ENCODE results near the gene LHX2.

LHX2 gene

DNA sequence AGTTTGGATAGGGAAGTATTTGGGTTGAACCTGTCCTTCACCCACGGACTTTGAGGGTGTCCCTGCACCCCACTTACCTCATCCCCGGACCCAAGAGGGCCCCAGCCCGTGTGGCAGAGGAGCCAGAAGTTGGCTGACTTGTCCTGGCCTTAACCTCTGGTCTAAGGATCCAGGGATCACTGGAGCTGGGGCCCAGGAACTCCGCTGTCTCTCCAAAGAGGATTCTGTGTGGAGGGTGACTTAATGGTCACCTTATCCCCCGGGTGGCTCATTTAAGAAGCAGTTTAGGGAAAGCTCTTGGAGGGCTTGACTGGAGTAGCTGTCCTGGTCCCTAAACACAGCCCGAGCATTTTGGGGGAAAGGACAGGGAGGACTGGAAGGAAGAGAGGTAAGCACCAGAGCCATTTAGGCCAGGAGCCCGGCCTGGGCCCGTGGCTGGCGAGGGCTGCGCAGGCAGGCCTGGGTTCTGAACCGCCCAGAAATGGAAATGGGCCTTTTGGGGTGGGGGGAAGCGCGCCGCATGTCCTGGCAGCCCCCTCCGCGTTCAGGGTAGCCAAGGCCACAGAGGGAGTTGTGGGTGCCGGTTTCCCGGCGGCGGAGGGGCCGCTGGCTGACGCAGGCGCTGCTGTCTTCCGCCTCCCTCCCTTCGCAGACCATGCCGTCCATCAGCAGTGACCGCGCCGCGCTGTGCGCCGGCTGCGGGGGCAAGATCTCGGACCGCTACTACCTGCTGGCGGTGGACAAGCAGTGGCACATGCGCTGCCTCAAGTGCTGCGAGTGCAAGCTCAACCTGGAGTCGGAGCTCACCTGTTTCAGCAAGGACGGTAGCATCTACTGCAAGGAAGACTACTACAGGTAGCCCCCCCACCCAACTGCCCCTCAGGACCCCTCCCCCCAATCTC lies 2.0 kb downstream of the LHX2 start:
- DNase-seq (ENCODE audit: low read depth) = no peak

DNA sequence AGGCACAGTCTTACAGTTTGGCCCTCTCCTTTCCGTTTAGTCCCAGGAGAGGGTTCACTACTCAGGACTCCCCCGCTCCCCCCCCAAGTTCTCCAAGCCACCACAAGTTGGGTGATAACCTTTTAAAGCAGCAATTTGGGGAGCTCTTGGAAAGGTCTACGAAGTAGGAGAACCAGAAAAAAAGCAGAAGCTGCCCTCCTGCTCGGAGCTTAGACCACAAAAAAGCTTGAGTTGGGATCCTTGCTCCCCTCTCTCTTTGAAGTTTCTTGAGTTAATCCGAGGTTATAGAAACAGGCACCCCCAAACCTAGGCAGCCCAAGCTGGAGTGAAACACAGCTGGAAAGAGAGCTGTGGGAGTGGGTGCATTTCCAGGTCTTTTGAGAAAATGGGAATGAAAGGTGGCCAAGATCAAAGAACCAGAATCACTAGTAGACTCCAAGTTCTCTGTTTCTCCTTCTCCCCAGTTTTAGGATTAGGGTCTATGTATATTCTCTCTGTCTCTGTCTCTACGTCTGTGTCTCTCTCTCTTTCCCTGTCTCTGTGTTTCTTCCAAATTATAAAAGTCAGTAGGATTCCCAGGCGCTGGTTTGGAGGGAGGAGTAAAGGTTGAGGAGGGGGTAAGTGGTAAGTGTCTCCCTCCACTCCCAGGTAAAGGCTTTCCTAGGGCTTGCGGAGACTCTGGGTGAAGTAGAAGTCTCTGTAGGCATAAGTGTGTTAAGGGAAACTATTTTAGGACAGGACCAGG lies 2.8 kb downstream of the LHX2 start:
- DNase-seq (ENCODE audit: low read depth) = no peak

DNA sequence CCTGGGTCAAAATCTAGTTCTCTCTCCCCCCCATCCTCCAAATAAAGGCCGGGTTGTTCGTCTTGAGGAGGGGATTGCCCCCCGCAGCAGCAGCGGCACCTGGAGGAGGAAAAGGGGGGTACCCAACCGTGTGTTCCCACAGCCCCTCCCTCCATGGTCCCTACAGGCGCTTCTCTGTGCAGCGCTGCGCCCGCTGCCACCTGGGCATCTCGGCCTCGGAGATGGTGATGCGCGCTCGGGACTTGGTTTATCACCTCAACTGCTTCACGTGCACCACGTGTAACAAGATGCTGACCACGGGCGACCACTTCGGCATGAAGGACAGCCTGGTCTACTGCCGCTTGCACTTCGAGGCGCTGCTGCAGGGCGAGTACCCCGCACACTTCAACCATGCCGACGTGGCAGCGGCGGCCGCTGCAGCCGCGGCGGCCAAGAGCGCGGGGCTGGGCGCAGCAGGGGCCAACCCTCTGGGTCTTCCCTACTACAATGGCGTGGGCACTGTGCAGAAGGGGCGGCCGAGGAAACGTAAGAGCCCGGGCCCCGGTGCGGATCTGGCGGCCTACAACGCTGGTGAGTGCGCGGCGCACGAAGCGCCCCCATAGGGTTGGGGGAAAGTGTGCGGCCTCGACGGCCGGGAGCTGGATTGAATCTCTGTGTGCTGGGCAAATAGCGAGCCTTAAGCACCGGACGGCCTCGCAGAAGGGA lies 3.5 kb downstream of the LHX2 start:
- DNase-seq (ENCODE audit: low read depth) = no peak

DNA sequence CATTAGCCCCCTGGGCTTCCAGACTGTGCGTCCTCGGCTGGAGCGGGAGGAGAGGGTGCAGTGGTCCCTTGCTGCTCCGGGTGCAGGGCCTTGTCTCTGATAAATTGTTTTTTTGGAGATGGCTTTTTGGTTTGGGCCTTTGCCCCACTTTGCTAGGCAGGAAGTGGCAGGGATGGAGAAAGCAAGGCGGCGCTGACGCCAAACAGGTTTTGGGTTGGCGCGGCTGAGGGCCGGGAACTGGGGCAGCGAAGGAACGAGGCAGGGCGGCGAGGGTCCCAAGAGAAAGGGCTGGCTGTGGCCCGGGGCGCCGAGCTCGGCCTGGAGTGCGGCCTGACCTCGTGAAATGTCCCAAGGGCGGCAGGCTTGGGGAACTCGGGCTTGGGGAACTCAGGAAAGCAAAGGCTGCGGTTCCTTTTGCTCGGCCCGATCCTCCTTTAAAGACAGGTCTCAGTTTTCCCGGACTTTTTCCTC lies 4.1 kb downstream of the LHX2 start:
- DNase-seq (ENCODE audit: low read depth) = no peak

DNA sequence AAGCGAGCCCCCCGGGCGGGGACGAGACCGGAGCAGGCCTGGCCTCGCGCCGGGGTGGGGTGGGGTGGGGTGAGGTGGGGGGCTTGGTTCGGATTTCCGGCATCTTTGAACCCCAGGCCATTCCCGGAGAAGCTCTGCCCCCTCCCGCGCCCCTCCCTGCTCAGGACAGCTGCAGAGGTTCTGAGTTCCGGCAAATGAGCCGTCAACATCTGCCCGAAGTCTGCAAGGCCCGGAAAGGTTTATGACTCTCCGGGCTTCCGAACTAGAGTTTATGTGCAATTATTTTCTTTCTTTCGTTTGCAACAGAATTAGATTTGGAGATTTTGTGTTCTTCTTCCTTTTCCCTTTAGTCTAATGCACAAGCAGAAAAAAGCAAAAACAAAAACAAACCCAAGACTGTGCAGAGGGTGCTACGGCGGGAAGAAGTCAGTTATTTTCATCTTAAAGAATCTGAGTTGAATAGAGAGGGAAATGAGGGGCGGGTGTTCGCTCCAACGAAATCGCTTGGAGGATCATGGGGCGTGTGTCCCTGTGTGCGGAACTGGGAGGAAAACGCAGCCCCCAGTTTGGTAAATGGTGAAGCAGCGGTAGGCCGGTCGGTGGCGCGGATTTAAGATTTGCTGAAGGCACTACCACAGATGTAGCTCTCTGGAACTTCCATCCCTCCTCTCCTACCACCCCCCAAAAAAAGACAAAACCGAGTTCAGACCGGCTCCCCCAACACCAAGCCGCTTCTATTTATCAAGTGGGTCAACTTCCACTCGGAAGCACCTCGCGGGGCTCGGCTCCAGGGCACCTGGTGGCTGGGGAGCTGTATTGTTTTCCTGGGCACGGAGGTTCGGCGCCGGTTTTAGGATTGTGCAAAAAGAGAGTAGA lies 4.8 kb downstream of the LHX2 start:
- no peak for DNase-seq (ENCODE audit: low read depth)

DNA sequence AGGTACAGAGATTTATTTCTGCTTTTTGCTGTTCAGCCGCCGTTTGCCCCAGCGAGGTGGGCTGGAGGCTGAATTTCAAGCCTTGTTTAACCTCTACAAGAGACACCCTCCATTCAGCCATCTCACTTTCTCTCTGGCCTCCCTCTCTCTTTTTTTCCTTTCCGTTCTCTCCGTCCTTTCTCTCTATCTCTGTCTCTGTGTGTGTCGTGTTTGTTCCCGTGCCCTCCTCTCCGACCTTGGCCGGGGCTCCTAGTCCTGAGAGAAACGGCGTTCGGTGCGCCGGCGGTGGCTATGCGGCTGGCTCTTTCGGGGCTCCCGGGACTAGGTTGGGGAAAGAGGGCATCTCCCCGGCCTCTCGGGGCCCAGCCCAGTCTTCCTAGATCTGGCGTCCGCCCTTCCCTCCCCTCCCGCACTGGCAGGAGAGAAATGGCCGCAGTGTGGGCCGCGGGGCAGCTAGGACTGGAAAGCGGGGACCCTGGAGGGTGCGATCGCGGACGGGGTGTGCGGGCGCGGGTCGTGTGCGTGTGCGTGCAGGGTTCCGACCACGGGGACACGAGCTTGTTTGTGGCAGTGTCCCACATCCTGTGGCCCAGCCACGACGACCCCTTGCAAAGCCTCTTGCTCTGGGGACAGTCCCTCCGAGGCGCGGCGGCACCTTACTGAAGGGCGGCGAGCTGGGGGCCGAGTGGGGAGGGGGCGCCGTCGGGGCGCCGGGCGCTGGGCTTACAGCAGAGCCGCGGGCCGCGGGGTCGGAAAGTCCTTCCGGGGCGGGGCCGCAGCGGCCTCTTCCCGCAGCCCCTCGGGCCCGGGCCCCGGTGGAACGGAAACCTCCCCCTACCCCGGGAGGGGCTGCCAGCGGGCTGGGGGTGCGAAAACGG lies 5.7 kb downstream of the LHX2 start:
- DNase-seq (ENCODE audit: low read depth) = no peak

DNA sequence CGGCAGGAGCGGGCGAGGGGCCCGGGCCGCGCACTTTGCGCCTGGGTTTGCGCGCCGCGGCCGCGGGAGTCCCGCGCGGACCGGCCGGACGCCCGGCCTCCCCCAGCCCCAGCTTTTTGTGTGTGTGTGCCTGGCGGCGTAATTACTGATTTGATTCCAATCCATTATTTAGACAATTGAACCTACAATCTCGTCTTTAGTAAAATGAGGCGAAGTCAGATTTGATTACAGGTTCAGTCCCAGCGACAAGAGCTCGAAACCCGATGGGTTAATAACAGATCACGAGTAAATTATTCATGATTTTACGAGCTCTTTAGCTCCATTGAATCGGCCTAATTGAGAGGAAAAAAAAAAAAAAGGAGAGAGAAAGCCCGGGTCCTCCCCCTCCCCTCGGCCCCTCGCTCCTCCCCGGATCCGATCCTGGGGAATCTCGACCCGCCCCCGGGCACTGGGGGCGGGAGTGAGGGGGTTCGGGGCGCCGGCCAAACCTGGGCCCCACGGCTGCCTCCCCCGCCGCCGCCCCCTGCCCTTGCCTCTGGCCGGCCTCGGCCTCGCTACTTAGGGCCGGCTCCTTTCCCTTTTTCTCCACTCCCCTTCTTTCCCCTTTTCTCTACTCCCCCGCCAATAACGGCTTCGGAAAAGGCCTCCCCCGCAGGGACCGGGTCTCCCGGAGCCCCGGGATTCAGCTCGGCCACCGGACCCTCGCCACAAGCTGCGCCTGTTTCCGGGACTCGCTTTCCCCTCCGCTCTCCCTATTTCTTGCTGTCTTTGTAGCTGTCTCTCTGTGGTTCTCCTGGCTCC lies 6.6 kb downstream of the LHX2 start:
- DNase-seq (ENCODE audit: low read depth) = no peak

DNA sequence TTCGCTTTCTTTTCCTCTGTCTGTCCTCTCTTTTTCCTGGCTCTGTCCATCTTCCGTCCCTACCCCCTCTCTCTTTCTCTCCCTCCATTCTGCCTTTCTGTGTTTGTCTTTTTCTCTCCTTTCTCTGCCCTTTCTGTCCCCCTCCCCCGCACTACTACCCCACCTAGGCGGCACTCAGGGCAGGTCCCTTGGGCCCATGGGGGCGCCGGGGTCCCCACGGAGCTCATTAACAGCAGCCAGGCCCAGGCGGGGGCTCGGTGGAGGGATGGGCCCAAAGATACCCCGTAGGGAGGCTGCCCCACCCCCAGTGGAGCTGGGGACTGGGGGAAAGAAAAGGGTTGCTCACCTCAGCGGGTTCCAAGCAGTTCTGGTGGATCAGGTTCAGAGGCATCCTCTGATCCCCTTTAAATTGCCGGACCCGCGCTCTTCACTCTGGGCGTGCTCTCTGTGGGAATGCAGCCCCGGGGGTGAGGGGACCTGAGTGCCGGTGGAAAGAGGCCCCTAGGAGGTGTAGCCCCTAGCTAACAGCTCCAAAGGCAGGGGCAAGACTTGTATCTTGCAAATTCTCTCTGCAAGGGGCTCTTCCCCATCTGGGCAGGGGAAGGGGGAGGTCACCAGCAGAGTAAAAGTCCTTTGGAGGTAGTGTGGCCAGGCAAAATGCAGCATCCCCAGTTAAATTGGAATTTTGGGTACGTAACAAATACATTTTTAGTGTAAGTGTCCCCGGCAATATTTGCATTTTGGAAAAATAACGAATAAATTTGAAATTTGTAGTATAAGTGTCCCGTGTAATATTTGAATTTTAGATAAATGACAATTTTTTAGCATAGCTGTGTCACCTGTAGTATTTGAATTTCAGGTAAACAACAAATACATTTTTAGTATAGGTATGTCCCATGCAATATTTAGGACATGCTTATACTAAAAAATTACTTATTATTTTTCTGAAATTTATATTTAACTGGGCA lies 7.4 kb downstream of the LHX2 start:
- DNase-seq (ENCODE audit: low read depth) = no peak

DNA sequence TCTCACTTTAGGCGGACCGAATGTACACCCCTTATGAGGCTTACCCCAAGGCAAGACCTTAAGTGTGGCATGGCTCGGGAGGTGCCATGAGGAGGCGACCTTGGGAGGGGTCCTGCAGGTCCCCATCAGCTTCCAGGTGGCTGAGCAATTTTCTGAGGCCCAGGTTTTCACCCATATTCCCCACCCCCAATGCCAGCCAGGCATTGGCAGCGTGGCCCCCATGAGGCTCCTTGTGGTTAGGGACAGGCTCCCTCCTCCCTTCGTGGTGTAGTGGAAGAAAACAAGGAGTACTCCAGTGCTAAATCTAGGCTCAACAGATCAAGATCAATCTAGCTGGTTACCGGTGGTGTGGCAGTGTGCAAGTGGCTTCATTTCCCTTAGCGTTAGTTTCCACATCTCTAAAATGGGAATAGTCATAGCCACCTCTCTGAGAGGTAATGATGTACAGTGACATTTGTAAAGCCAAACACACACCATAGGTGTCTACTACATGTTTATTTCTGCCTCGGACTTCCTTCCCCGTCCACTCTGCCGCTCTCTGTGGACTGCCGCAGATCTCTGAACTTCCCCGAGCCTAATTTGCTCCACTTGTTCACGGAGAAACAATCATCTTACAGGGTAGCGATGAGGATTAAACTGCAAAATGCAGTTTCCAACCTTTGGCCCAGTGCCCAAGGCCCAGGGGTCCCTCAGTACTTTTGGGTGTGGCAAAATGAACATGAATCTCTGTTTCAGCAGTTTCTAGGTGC lies 8.4 kb downstream of the LHX2 start:
- no peak for DNase-seq (ENCODE audit: low read depth)

DNA sequence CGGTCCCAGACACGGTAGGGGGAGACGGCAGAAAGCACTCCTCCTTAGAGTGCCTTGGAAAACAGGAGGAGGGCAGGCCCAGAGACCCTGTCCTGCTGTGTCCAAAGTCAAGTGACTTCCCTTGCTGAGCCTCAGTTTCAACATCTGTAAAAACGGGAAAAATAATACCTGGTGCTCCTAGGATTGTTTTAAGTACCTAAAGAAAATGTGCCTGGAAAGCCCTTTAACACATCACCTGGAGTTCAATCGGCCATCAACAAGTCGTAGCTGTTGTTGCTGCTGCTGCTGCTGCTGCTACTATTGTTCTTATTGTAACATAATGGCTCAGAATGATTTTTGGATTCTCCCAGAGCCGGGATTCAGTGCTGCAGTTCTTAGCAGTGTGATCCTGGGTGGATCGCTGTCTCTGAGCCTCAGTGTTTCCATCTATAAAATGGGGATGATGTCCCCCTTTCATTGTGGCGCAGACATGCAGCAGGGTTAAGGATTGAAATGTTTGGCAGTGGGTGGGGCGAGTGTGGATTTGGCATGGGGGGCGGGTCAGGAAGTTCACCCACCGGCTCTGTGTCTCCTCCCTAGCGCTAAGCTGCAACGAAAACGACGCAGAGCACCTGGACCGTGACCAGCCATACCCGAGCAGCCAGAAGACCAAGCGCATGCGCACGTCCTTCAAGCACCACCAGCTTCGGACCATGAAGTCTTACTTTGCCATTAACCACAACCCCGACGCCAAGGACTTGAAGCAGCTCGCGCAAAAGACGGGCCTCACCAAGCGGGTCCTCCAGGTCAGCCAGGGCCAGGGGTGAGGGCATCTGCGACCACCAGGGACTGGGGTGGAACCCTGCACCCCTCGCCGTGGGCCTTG lies 9.2 kb downstream of the LHX2 start:
- DNase-seq (ENCODE audit: low read depth) = no peak

DNA sequence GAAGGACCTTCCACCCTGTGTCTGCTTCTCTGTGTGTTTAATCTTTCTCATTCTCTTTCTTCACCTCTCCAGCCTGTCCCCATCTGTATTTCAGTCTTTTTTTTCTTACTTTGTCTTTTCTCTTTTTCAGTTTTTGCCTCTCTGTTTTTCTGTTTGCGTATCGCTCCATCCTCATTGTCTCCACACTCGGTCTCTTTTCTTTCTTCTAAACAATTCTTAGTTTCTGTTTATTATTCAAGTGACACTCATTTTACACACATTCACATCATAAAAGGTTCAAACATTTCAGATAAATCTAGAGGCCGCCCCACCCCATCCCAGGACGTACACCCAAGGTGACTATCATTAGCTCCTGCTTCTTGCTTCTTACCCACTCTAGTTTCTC lies 9.8 kb downstream of the LHX2 start:
- no peak for DNase-seq (ENCODE audit: low read depth)

DNA sequence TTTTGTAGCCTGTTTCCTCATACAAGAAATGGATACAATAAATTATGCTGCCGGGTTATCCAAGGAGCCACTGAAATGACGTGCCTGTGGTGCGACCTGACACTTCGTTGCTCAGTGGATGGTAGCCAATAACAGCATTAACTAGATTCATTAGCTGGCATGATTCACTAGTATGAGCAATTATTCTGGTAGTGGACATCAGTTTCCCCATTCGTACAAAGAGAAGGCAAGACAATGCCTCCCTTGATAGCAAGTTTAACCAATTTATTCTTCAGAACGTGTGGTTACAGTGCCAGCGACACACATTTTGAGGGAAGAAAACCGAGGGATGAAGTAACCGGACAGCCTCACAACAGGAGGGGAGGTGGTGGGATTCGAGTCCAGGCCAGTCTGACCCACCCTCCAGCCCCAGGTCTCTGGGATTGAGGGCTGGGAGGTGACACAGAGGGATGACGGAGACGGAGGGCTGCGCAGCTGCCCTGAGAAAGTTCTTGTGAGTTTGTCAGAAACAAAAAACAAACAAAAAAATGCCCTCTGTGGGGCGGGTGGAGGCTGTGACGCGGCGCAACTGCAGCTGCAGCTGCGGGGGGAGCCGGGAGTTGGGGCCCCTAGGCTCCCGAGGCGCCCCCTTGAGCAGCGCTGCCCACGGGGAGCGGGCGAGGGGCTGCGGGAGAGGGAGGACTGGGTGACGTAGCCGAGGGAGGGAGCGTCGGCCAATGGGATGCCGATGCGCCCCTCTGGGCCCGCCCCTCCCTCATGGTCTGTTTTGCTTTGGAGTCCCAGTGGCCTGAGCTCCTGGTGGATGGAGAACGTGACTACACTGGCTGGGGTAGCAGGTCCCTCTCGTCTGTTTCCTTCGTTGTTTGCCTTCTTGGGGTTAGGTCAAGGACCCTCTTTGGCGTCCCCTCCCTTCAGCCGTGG lies 10.9 kb downstream of the LHX2 start:
- DNase-seq (ENCODE audit: low read depth) = no peak

DNA sequence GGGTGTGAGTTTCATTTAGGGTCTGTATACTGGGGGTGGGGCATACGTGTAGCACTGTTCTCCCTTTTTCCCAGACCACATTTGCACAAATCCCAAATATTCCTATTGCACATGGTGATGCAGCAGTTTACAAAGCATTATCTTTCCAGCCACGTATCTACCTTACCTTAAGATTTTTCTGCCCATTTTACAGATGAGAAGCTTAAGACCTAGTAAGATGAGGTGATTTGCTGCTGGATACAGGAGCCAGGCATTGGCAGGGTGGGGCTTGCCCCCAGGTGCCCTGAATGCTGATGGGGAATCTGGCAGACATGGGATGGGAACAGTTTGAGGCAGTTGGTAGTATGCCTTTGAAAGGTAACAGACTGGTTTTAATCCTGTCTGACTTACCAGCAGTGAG lies 12.5 kb downstream of the LHX2 start:
- no peak for DNase-seq (ENCODE audit: low read depth)

DNA sequence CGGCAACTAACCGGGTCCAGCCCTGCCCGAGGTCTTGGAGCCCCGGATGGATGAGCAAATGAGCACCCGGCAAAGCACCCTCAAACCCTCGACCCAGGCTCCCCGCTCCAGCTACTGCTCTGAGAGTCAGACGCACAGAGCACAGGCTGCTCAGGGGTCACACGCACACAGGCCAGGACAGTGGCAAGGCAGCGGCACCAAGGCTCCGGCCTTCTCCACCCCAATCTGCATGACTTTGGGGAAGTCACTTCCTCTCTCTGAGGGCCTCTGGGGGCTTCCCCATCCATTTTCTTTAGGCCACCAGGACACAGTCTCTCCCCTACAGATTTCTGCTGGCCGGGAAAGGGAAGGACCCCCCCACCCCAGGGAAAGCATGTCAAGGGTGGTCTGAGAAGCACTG lies 18.0 kb downstream of the LHX2 start:
- no peak for DNase-seq (ENCODE audit: low read depth)

DNA sequence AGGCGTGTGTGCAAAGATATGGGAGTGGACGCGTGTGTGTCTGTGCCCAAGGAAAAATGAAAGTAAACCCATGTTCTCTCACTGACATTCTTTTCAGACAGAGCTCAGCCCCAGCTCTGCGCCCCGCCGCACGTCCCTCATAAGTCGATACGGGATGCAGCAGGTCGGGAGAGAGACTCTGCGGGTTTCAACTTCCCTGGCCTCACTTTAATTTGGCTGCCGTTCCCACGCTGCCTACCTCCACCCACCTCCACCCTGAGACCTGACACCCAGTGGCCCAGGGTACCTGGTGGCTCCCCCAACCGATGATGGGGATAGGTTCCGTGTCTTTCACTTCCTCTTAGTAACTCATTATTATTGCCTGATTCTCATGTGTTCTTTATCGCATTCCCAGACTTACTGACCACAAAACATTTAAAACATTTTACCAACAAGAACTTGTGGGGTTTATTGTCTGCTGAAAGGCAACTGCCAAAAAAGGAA lies 19.4 kb downstream of the LHX2 start:
- no peak for DNase-seq (ENCODE audit: low read depth)

DNA sequence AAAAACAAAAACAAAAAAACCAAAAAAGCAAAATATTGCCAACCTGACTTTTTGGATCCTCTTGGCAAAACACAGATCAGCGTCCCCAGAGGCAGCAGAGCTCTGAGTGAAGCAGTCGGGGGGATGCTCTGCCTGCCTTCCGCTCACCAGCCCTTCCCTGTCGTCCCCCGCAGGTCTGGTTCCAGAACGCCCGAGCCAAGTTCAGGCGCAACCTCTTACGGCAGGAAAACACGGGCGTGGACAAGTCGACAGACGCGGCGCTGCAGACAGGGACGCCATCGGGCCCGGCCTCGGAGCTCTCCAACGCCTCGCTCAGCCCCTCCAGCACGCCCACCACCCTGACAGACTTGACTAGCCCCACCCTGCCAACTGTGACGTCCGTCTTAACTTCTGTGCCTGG lies 20.7 kb downstream of the LHX2 start:
- no peak for DNase-seq (ENCODE audit: low read depth)

Data from GM04504 (cell line).